ENCODE data around the gene ARFGEF2. TPM values are rescaled to one million over a fixed set of nuclear protein-coding genes. Genes with fewer than 3 reads are reported as not detected.
A peak's percentile ranks its signal among the peaks of the same experiment; 100 is the strongest.

ARFGEF2 gene
- total RNA-seq, 6 donors from 2014 or later: 22.4 to 94.3 (median 32.2) TPM

- H3K27me3 ChIP-seq: no peaks in the 10 kb centered on the region
These were observed 36.0 kb downstream of the ARFGEF2 start for GRCh38 chr20:48957533-48957932.

GRCh38 chr20:48958743-48959142 lies 37.2 kb downstream of the ARFGEF2 start:
- H3K27ac ChIP-seq: no peak overlapping the region
- H3K36me3 ChIP-seq: peaks cover 9 to 65% (median 38%) of the 10 kb centered on the region in 4 donors
- ATAC-seq (ENCODE audit: low FRiP score in 2 of 2) (no peak), DNase-seq (no peak)
- 94 to 100% methylated on average over 2 of the region's 2 CpGs for WGBS, 2 donors
- no peak overlapping the region for H3K4me3 ChIP-seq
- TF ChIP-seq POLR2AphosphoS5 (IDR thresholded peaks at IDR 0.05) (no peak), POLR2A (IDR thresholded peaks at IDR 0.05) (no peak), EP300 (IDR thresholded peaks at IDR 0.05) (no peak)
- TF ChIP-seq, protein P1, sequence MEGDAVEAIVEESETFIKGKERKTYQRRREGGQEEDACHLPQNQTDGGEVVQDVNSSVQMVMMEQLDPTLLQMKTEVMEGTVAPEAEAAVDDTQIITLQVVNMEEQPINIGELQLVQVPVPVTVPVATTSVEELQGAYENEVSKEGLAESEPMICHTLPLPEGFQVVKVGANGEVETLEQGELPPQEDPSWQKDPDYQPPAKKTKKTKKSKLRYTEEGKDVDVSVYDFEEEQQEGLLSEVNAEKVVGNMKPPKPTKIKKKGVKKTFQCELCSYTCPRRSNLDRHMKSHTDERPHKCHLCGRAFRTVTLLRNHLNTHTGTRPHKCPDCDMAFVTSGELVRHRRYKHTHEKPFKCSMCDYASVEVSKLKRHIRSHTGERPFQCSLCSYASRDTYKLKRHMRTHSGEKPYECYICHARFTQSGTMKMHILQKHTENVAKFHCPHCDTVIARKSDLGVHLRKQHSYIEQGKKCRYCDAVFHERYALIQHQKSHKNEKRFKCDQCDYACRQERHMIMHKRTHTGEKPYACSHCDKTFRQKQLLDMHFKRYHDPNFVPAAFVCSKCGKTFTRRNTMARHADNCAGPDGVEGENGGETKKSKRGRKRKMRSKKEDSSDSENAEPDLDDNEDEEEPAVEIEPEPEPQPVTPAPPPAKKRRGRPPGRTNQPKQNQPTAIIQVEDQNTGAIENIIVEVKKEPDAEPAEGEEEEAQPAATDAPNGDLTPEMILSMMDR (IDR thresholded peaks at IDR 0.05): no peak
- H3K27me3 ChIP-seq: no peaks in the 10 kb centered on the region
- H3K4me1 ChIP-seq: peaks cover 0 to 7% (median 2%) of the 10 kb centered on the region in 4 donors
- H3K9me3 ChIP-seq: no peaks in the 10 kb centered on the region

More at GRCh38 chr20:48957533-48957932, 36.0 kb downstream of the ARFGEF2 start:
- H3K36me3 ChIP-seq: peaks cover 19 to 71% (median 51%) of the 10 kb centered on the region in 4 donors
- TF ChIP-seq POLR2A (IDR thresholded peaks at IDR 0.05) (no peak), POLR2AphosphoS5 (IDR thresholded peaks at IDR 0.05) (no peak), EP300 (IDR thresholded peaks at IDR 0.05) (no peak)
- TF ChIP-seq, protein P1 (IDR thresholded peaks at IDR 0.05): no peak
- no peak overlapping the region for H3K4me3 ChIP-seq
- ATAC-seq (ENCODE audit: low FRiP score in 2 of 2) (no peak), DNase-seq (no peak)
- peak overlapping the region in 2 of 4 donors; percentile 46 to 59 for H3K27ac ChIP-seq
- H3K4me1 ChIP-seq: peaks cover 0 to 7% (median 2%) of the 10 kb centered on the region in 4 donors
- no peaks in the 10 kb centered on the region for H3K9me3 ChIP-seq
- WGBS, 2 donors: 80 to 81% methylated on average over 2 of the region's 2 CpGs

DNA sequence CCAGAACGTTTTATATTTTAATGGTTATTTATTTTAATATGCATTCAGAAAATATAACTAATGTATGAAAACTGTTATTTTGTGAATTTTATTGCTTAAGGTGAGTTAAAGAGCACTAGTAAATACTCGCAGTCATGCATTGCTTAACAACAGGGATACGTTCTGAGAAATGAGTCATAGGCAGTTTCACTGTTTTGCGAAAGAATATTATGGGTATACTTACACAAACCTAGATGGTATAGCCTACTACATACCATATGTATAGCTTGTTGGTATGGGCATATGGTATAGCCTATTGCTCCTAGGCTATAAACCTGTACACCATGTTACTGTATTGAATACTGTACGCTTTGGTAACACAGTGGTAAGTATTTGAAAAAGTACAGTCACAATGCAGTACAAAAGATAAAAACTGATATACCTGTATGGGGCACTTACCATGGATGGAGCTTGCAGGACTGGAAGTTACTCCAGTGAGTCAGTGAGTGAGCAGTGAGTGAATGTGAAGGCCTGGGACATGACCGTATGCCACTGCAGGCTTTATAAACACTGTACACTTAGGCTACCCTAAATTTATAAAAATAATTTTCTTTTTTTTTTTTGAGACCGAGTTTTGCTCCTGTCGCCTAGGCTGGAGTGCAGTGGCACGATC lies 38.5 kb downstream of the ARFGEF2 start:
- Histone ChIP-seq H3K27ac (no peak overlapping the region), H3K36me3 (peaks cover 0 to 61% (median 29%) of the 10 kb centered on the region in 4 donors), H3K9me3 (no peaks in the 10 kb centered on the region), H3K4me3 (no peak overlapping the region), H3K27me3 (no peaks in the 10 kb centered on the region), H3K4me1 (peaks cover 0 to 7% (median 2%) of the 10 kb centered on the region in 4 donors)
- ATAC-seq (ENCODE audit: low FRiP score in 2 of 2) (no peak), DNase-seq (no peak)
- TF ChIP-seq, protein P1 (IDR thresholded peaks at IDR 0.05): no peak
- no peak for TF ChIP-seq EP300 (IDR thresholded peaks at IDR 0.05)
- TF ChIP-seq POLR2AphosphoS5 (IDR thresholded peaks at IDR 0.05): no peak
- 91 to 92% methylated on average over 9 of the region's 9 CpGs for WGBS, 2 donors

GRCh38 chr20:48962421-48962820 lies 40.9 kb downstream of the ARFGEF2 start:
- TF ChIP-seq, protein P1 (IDR thresholded peaks at IDR 0.05): no peak
- TF ChIP-seq POLR2A (IDR thresholded peaks at IDR 0.05) (no peak), EP300 (IDR thresholded peaks at IDR 0.05) (no peak), POLR2AphosphoS5 (IDR thresholded peaks at IDR 0.05) (no peak)
- H3K4me3 ChIP-seq: no peak overlapping the region
- H3K4me1 ChIP-seq: peaks cover 0 to 4% (median 0%) of the 10 kb centered on the region in 4 donors
- WGBS, 2 donors: 85% methylated on average over 4 of the region's 4 CpGs
- H3K36me3 ChIP-seq: peaks cover 8 to 58% (median 17%) of the 10 kb centered on the region in 4 donors
- H3K27ac ChIP-seq: no peak overlapping the region
- H3K9me3 ChIP-seq: no peaks in the 10 kb centered on the region
- DNase-seq (no peak), ATAC-seq (ENCODE audit: low FRiP score in 2 of 2) (no peak)
- no peaks in the 10 kb centered on the region for H3K27me3 ChIP-seq
